GM10248 (cell line): ENCODE measurements around the gene METTL26.

Experiments
- CTCF ChIA-PET: fragments of 300-600 bp; sonication (Branson Sonifier 250); formaldehyde crosslinking; extraction: SDS; loops from one replicate; lab custom pipeline; 2021; ENCODE audit warnings: antibody characterized with exemption; lab: Yijun Ruan, JAX
- POLR2A ChIA-PET: fragments of 350-650 bp; sonication (Branson Sonifier 250); formaldehyde crosslinking; extraction: SDS; loops from one replicate; lab custom pipeline; 2020; ENCODE audit warnings: antibody characterized with exemption; lab: Yijun Ruan, JAX
- DNase-seq: peaks from one replicate; pipeline ENCODE4 v3.0.0; 2012; ENCODE audit errors: extremely low spot score
- CTCF ChIP-seq: IDR thresholded peaks from 2 replicates; pipeline ENCODE4 v1.5.1; 2012; ENCODE audit warnings: mild to moderate bottlenecking, low read depth; ENCODE audit errors: extremely low read depth, missing control alignments, control extremely low read depth

METTL26 gene

DNA sequence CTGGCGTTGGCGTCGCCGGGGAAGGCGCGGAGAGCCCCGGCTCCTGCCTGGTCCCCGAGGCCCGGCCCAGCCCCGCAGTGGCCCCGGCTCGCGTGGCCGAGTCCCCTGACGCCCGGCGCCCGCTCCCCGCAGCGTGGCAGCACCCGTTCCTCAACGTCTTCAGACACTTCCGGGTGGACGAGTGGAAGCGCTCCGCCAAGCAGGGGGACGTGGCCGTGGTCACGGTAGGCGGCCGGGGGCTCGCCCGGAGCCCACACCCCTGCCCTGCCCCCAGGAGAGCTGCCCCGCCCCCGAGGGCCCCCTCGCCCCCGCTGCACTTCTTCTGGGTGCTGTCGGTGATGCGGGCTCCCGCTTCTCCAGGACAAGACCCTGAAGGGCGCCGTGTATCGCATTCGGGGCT lies 13.5 kb upstream of the METTL26 start:
- TF ChIP-seq CTCF: no peak
- POLR2A ChIA-PET: interaction anchor here (0.8 to 0.9 kb wide), 2 partner anchors 15 to 79 kb away, joined by 3 to 4 read pairs; no protein-coding TSS in a partner anchor
- DNase-seq: no peak
- CTCF ChIA-PET: interaction anchor here (1.5 to 8.2 kb wide), 5 partner anchors 13 to 32 kb away, joined by 3 to 57 read pairs (median 8); partner anchors contain the start of genes METTL26, RHOT2 and STUB1

DNA sequence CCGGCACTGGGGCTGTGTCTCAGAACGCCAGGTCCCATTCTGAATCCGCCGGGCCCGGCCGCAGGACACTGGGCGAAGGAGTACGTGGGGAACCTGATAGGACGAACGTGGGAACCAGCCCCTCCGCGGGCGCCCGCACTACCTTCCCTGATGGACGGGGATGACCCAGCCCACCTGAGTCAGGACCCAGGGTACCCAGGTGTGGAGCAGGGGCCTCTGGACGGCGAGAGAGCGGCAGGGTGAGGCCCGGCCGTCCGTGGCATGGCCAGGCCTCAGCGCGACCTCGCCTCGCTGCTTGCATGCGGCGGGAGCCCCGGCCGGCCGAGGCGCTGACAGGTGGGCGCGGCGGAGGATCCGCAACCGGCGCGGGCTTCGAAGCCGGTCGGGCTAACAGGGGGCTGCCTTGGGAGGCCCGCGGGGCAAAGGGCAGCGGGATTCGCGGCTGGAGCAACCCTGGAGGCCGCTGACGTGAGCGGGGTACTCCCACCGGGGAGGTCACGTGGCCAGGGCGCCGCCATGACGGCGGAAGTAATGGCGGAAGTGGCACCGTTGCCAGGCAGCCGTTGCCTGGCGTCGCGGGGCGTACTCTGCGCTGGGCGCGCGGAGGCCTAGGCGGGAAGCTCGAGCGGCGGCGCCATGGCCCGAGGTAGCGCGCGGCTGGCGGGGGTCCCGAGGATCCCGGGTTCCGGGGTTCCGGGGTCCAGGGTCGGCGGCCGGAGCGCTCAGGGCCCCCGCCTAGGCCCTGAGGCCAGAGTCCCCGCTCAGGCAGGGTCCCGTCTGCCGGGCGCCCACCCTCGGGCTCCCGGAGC lies 12.9 kb upstream of the METTL26 start, which contains the start of gene WDR90:
TSS of gene WDR90 (plus strand) at position 585 of the 809 bp plus-strand sequence. CDS start at position 637, 52 bp downstream.
- CTCF ChIA-PET: interaction anchor here (0.9 to 8.2 kb wide), 10 partner anchors 8 to 248 kb away, joined by 3 to 57 read pairs (median 4); partner anchors contain the start of genes METTL26, RHOT2 and STUB1

DNA sequence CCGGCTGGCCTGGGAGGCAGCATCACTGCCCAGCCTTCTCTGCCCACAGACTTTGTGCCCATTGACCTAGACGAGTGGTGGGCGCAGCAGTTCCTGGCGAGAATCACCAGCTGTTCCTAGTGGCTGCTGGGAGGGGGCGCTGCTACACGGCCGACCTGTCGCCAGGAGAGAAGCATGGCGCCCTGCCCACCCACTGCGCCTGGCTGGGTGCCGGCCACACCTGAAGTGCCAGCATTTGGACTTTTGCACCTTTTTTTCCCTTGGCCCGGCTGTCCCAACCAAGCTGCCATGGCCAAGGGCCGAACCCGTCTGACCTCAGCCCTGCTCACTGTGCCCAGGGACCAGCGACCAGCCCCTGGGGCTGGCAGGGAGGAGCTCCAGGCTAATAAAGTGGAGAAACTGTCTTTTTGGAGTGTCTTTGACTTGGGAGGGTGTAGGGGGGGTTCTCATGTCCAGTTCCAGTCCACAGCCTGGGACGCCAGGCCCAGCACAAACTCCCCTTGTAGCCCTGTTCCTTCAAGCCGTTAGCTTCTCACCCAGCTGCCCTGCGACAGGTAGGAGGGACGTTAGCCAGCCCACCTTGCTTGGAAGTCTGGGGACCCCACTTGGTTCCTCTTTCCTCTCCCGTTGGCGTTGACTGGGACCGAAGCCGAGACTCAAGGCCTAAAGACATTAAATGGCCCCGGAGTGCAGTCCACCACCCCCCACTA lies 12.1 kb upstream of the METTL26 start:
- POLR2A ChIA-PET: interaction anchor here (0.6 kb wide), 1 partner anchor 36 kb away, joined by 3 read pairs; the partner anchor contains the start of gene JMJD8
- CTCF ChIA-PET: interaction anchor here (0.9 to 8.2 kb wide), 9 partner anchors 9 to 248 kb away, joined by 3 to 57 read pairs (median 4); partner anchors contain the start of genes METTL26 and STUB1
- DNase-seq: peak; percentile 72
- TF ChIP-seq CTCF: peak; percentile 93

More for the DNA sequence above, 12.9 kb upstream of the METTL26 start, which contains the start of gene WDR90:
- peak; percentile 96 for DNase-seq
- no peak for TF ChIP-seq CTCF
- POLR2A ChIA-PET: interaction anchor here (0.8 to 0.9 kb wide), 2 partner anchors 16 to 78 kb away, joined by 3 to 4 read pairs; no protein-coding TSS in a partner anchor

- ChIA-PET CTCF (interaction anchor here (1.1 to 8.2 kb wide), 7 partner anchors 10 to 247 kb away, joined by 3 to 57 read pairs (median 5); partner anchors contain the start of gene METTL26), POLR2A (interaction anchor here (0.6 kb wide), 1 partner anchor 37 kb away, joined by 3 read pairs; the partner anchor contains the start of gene JMJD8)
- no peak for DNase-seq
- TF ChIP-seq CTCF: no peak
Measured at GRCh38 chr16:647173-647902, 11.2 kb upstream of the METTL26 start.

GRCh38 chr16:646679-647172 lies 10.6 kb upstream of the METTL26 start:
- DNase-seq: no peak
- ChIA-PET CTCF (interaction anchor here (1.4 to 8.2 kb wide), 2 partner anchors 16 to 21 kb away, joined by 3 to 57 read pairs; no protein-coding TSS in a partner anchor), POLR2A (no interaction called here)
- TF ChIP-seq CTCF: no peak
